ENCODE measurements around the gene LINGO4. TPM values are rescaled to one million over a fixed set of nuclear protein-coding genes. Genes with fewer than 3 reads are reported as not detected.

Gene LINGO4
- total RNA-seq, 2 experiments from 2014 or later, result 0.35 to 0.50 TPM

DNA sequence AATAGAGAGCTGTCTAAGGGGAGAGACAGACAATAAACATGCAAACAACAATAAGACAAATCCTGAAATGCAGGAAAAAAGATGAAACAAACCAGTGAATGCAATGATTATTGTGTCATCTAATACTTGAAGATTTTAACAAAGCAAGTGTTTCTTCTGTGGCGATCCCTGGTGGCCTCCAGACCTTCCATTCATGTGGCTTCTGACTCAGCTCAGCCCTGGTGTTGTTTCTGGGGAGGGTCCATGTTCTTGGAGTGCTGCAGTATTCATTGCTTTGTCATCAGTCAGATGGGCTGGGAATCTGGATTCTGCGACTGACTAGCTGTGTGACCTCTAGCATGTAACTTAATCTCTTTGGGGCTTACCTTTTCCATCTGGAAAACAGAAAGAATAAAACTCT, 35.9 kb upstream of the LINGO4 start:
- H3K27me3 Mint-ChIP-seq, result peaks cover 4% of the 10 kb centered on the region
- H3K4me1 Mint-ChIP-seq, result peaks cover 50% of the 10 kb centered on the region
- ChIA-PET CTCF (interaction anchor here (1.3 to 1.6 kb wide), 2 partner anchors 17 to 136 kb away, joined by 3 to 4 read pairs; no protein-coding TSS in a partner anchor), POLR2A (no interaction called here)
- peaks cover 4% of the 10 kb centered on the region for H3K36me3 Mint-ChIP-seq (ENCODE audit: low read depth)
- no peaks in the 10 kb centered on the region for H3K9me3 Mint-ChIP-seq
- H3K27ac Mint-ChIP-seq, result no peak overlapping the region
- DNase-seq, result no peak
- peak overlapping the region; percentile 68 for H3K4me3 Mint-ChIP-seq

GRCh38 chr1:151840421-151840820, 35.2 kb upstream of the LINGO4 start:
- peaks cover 4% of the 10 kb centered on the region for H3K27me3 Mint-ChIP-seq
- peak overlapping the region; percentile 82 for H3K27ac Mint-ChIP-seq
- no peak for DNase-seq
- CTCF ChIA-PET, result interaction anchor here (0.7 to 1.6 kb wide), 6 partner anchors 8 to 160 kb away, joined by 3 to 4 read pairs (median 3); no protein-coding TSS in a partner anchor
- H3K4me1 Mint-ChIP-seq, result peaks cover 50% of the 10 kb centered on the region
- no peaks in the 10 kb centered on the region for H3K9me3 Mint-ChIP-seq
- H3K4me3 Mint-ChIP-seq, result peak overlapping the region; percentile 68
- H3K36me3 Mint-ChIP-seq (ENCODE audit: low read depth), result peaks cover 4% of the 10 kb centered on the region
- POLR2A ChIA-PET, result no interaction called here

DNA sequence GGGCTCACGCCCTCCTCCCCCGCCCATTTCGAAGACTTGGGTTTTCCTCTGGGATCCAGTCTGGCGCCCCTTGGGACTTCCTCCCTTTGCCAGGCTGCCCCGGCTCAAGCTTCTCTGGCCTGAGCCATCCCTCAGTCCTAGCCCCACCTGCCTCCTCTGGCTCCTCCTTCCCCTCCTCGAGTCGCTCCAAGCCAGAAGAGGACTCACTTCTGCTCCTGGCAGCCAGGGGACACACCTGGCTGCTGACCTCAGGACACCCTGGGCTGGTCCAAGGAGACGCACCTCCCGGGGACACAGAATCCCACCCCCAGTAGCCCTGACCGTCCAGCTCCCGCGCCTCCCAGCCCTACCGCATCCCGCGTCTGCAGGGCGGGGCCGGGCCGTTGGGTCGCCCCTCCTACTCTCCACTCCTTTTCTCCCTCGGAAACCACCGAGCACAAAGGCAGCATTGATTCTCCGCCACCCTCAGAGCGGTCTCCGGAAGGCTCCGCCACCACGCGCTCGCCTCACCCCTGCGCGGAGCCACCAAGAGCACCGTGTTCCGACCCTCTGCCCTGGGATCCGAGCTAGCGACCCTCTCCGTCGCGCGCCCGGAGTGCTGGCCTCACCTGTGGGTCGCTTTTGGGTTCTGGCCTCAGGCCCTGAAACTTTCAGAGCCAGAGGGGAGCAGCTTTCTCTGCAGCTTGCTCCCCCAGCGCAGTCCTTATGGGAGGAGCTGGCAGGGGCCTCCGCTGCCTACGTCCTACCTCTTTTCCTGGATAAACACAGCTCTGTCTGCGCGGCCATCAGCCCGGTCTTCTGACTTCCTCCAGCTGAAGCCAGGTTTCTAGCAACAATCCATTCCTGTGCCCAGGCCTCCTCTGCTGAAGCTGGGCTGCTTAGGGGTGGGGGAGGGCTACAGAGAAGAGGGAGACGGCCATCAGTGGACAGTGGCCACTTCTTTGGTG, 34.5 kb upstream of the LINGO4 start, which contains the start of gene C2CD4D:
C2CD4D (minus strand) TSS at position 364 of the 947 bp plus-strand sequence. CDS start 831 bp downstream, outside the sequence.
- Mint-ChIP-seq H3K9me3 (no peaks in the 10 kb centered on the region), H3K27ac (peak within 1 kb of the TSS; percentile 82), H3K4me3 (peak within 1 kb of the TSS; percentile 68), H3K4me1 (peaks cover 50% of the 10 kb centered on the region), H3K36me3 (ENCODE audit: low read depth) (peaks cover 2% of the 10 kb centered on the region), H3K27me3 (peaks cover 4% of the 10 kb centered on the region)
- ChIA-PET CTCF (interaction anchor here (0.7 to 1.6 kb wide), 9 partner anchors 9 to 184 kb away, joined by 3 to 4 read pairs (median 3); no protein-coding TSS in a partner anchor), POLR2A (interaction anchor here (0.6 to 0.7 kb wide), 2 partner anchors 128 to 489 kb away, joined by 3 read pairs; no protein-coding TSS in a partner anchor)
- DNase-seq, result peak; percentile 72

GRCh38 chr1:151839082-151839412, 33.8 kb upstream of the LINGO4 start:
- POLR2A ChIA-PET, result interaction anchor here (0.6 to 0.7 kb wide), 2 partner anchors 129 to 488 kb away, joined by 3 read pairs; no protein-coding TSS in a partner anchor
- Mint-ChIP-seq H3K4me1 (peaks cover 57% of the 10 kb centered on the region), H3K9me3 (no peaks in the 10 kb centered on the region), H3K27ac (peak overlapping the region; percentile 82), H3K36me3 (ENCODE audit: low read depth) (peaks cover 2% of the 10 kb centered on the region), H3K27me3 (peaks cover 4% of the 10 kb centered on the region), H3K4me3 (peak overlapping the region; percentile 68)
- CTCF ChIA-PET, result interaction anchor here (0.8 to 1.4 kb wide), 5 partner anchors 10 to 184 kb away, joined by 3 to 4 read pairs (median 3); no protein-coding TSS in a partner anchor
- no peak for DNase-seq

GRCh38 chr1:151838222-151839081, 33.2 kb upstream of the LINGO4 start:
- POLR2A ChIA-PET, result no interaction called here
- H3K27me3 Mint-ChIP-seq, result peaks cover 4% of the 10 kb centered on the region
- H3K36me3 Mint-ChIP-seq (ENCODE audit: low read depth), result peaks cover 2% of the 10 kb centered on the region
- no peak for DNase-seq
- no peaks in the 10 kb centered on the region for H3K9me3 Mint-ChIP-seq
- H3K4me3 Mint-ChIP-seq, result peak overlapping the region; percentile 68
- peaks cover 63% of the 10 kb centered on the region for H3K4me1 Mint-ChIP-seq
- H3K27ac Mint-ChIP-seq, result peak overlapping the region; percentile 82
- CTCF ChIA-PET, result interaction anchor here (0.8 to 2.6 kb wide), 6 partner anchors 9 to 297 kb away, joined by 3 to 18 read pairs (median 3); no protein-coding TSS in a partner anchor

- H3K4me1 Mint-ChIP-seq, result peaks cover 68% of the 10 kb centered on the region
- H3K27me3 Mint-ChIP-seq, result peaks cover 4% of the 10 kb centered on the region
- CTCF ChIA-PET, result interaction anchor here (0.8 to 2.6 kb wide), 4 partner anchors 10 to 297 kb away, joined by 3 to 18 read pairs (median 3); no protein-coding TSS in a partner anchor
- H3K9me3 Mint-ChIP-seq, result no peaks in the 10 kb centered on the region
- no peak for DNase-seq
- peak overlapping the region; percentile 79 for H3K4me3 Mint-ChIP-seq
- H3K27ac Mint-ChIP-seq, result peak overlapping the region; percentile 92
- peaks cover 2% of the 10 kb centered on the region for H3K36me3 Mint-ChIP-seq (ENCODE audit: low read depth)
- POLR2A ChIA-PET, result no interaction called here
These were observed 32.6 kb upstream of the LINGO4 start for GRCh38 chr1:151837884-151838221.

DNA sequence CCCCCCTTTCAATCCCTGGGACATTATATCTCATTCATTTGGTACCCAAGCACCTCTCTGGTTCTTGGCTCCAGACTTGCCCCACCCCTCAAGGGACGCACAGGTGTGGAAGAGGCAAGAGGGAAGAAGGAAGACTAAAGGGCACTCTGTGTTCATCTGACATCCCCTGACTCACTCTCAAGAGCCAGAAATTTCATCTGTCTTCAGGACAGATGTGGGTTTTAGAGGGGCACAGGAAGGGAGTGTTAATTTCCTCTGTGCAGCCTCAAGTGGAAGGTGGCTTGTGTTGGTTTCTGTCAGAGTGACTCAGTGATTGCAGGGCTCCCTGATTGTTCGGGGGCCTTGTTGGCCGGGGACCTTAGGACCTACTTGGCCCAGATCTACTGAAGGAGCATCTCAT, 32.0 kb upstream of the LINGO4 start:
- ChIA-PET POLR2A (no interaction called here), CTCF (interaction anchor here (0.6 to 2.6 kb wide), 25 partner anchors 10 to 456 kb away, joined by 3 to 18 read pairs (median 3); partner anchors contain the start of genes MRPL9 and PSMB4)
- H3K27me3 Mint-ChIP-seq, result peaks cover 4% of the 10 kb centered on the region
- no peaks in the 10 kb centered on the region for H3K9me3 Mint-ChIP-seq
- peaks cover 2% of the 10 kb centered on the region for H3K36me3 Mint-ChIP-seq (ENCODE audit: low read depth)
- H3K4me3 Mint-ChIP-seq, result peak overlapping the region; percentile 79
- peak overlapping the region; percentile 92 for H3K27ac Mint-ChIP-seq
- no peak for DNase-seq
- peaks cover 71% of the 10 kb centered on the region for H3K4me1 Mint-ChIP-seq

GRCh38 chr1:151835596-151835995, 30.4 kb upstream of the LINGO4 start:
- ChIA-PET CTCF (interaction anchor here (0.8 to 2.6 kb wide), 16 partner anchors 9 to 391 kb away, joined by 3 to 18 read pairs (median 3); partner anchors contain the start of genes MRPL9, RIIAD1 and THEM4), POLR2A (no interaction called here)
- Mint-ChIP-seq H3K27ac (no peak overlapping the region), H3K9me3 (no peaks in the 10 kb centered on the region), H3K27me3 (peaks cover 4% of the 10 kb centered on the region), H3K36me3 (ENCODE audit: low read depth) (peaks cover 2% of the 10 kb centered on the region), H3K4me1 (peaks cover 75% of the 10 kb centered on the region), H3K4me3 (no peak overlapping the region)
- no peak for DNase-seq

DNA sequence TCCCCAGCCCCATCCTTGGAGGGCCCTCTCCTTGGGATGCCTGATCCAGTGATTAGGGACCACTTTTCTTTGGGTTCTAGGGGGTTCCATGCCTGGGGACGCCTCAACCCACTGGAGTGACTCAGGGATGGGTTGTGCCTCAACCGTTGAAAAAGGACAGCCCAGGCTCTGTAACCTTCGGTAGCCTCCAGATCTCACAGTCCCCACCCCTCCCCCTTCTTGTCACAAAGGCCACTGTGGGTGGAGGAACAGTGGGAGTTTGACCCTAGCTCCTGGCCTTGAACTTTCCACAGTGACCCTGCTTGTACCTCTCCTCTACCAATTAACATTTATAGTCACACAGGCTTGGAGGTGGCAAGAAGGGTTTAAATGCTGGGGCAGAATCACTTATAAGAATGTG, 29.0 kb upstream of the LINGO4 start:
- peaks cover 4% of the 10 kb centered on the region for H3K27me3 Mint-ChIP-seq
- H3K4me1 Mint-ChIP-seq, result peaks cover 75% of the 10 kb centered on the region
- no peak for DNase-seq
- H3K9me3 Mint-ChIP-seq, result no peaks in the 10 kb centered on the region
- no peak overlapping the region for H3K4me3 Mint-ChIP-seq
- peaks cover 2% of the 10 kb centered on the region for H3K36me3 Mint-ChIP-seq (ENCODE audit: low read depth)
- ChIA-PET CTCF (interaction anchor here (1.1 to 1.8 kb wide), 5 partner anchors 12 to 71 kb away, joined by 3 to 7 read pairs (median 4); partner anchors contain the start of gene MRPL9), POLR2A (no interaction called here)
- peak overlapping the region; percentile 19 for H3K27ac Mint-ChIP-seq

GRCh38 chr1:151833172-151833900, 28.1 kb upstream of the LINGO4 start:
- DNase-seq, result no peak
- ChIA-PET CTCF (interaction anchor here (0.7 to 1.8 kb wide), 2 partner anchors 15 to 52 kb away, joined by 4 to 7 read pairs; no protein-coding TSS in a partner anchor), POLR2A (no interaction called here)
- Mint-ChIP-seq H3K27ac (no peak overlapping the region), H3K4me1 (peaks cover 79% of the 10 kb centered on the region), H3K4me3 (no peak overlapping the region), H3K36me3 (ENCODE audit: low read depth) (peaks cover 2% of the 10 kb centered on the region), H3K9me3 (no peaks in the 10 kb centered on the region), H3K27me3 (peaks cover 4% of the 10 kb centered on the region)

- ChIA-PET POLR2A (no interaction called here), CTCF (interaction anchor here (0.6 to 0.7 kb wide), 2 partner anchors 52 to 55 kb away, joined by 3 to 4 read pairs; no protein-coding TSS in a partner anchor)
- Mint-ChIP-seq H3K36me3 (ENCODE audit: low read depth) (no peaks in the 10 kb centered on the region), H3K4me1 (peaks cover 84% of the 10 kb centered on the region), H3K27ac (peak overlapping the region; percentile 79), H3K4me3 (peak overlapping the region; percentile 22), H3K27me3 (peaks cover 1% of the 10 kb centered on the region), H3K9me3 (no peaks in the 10 kb centered on the region)
- DNase-seq, result no peak
These were observed 27.2 kb upstream of the LINGO4 start for GRCh38 chr1:151832318-151832980.

Data from activated CD4-positive, alpha-beta T cell treated with anti-CD3 and anti-CD28 coated beads, Interleukin-2, amount 10 ng/mL, durations not matched to agents 7 days and 5 days (primary cell).